GM12878 (cell line): ENCODE results near the gene SUB1.

Experiments used
- CREB1 ChIP-seq: IDR thresholded peaks from 2 replicates; pipeline ENCODE4 v1.6.1; 2012; ENCODE audit warnings: low read depth, mild to moderate bottlenecking, inconsistent platforms
- EZH2 ChIP-seq: IDR thresholded peaks from 2 replicates; pipeline ENCODE4 v1.6.1; 2012; ENCODE audit warnings: low read depth, mild to moderate bottlenecking, control low read depth, inconsistent platforms, low read length, borderline replicate concordance; ENCODE audit not compliant: control insufficient read depth
- HDAC6 ChIP-seq: fragments of 200-600 bp; sonication (generic); IDR thresholded peaks from one replicate; pipeline ENCODE4 v1.8.0; 2017; ENCODE audit warnings: antibody characterized with exemption; ENCODE audit not compliant: unreplicated experiment
- MAX ChIP-seq: IDR thresholded peaks from 2 replicates; pipeline ENCODE4 v1.6.1; 2012; ENCODE audit warnings: low read depth, low read length, improper control_type of control experiment
- MYC ChIP-seq: IDR thresholded peaks from 2 replicates; pipeline ENCODE4 v1.6.1; 2011; ENCODE audit warnings: mild to moderate bottlenecking, low read length, moderate library complexity, inconsistent platforms; ENCODE audit not compliant: insufficient read depth, insufficient replicate concordance, insufficient read length, severe bottlenecking
- RAD21 ChIP-seq: IDR thresholded peaks from 2 replicates; pipeline ENCODE4 v1.6.1; 2011; ENCODE audit warnings: mild to moderate bottlenecking, low read depth, low read length, moderate library complexity; ENCODE audit not compliant: insufficient read depth
- REST ChIP-seq: IDR thresholded peaks from 2 replicates; pipeline ENCODE4 v1.6.1; 2012; ENCODE audit warnings: mild to moderate bottlenecking, low read depth, low read length
- SMAD1 ChIP-seq: fragments of 450-650 bp; IDR thresholded peaks from 2 replicates; pipeline ENCODE4 v1.6.1; 2018; ENCODE audit warnings: mild to moderate bottlenecking, low read depth; ENCODE audit not compliant: partially characterized antibody
- STAT3 ChIP-seq: IDR thresholded peaks from 2 replicates; pipeline ENCODE4 v1.6.1; 2011; ENCODE audit warnings: low read depth, low read length, improper control_type of control experiment
- TAF1 ChIP-seq: IDR thresholded peaks from 2 replicates; pipeline ENCODE4 v1.6.1; 2011; ENCODE audit warnings: mild to moderate bottlenecking, low read depth, low read length, borderline replicate concordance
- YY1 ChIP-seq: IDR thresholded peaks from 2 replicates; pipeline ENCODE4 v1.6.1; 2011; ENCODE audit warnings: low read depth, mild to moderate bottlenecking, low read length

- TF ChIP-seq EZH2 (no peak), RAD21 (no peak), MAX (no peak), REST (no peak), YY1 (no peak), SMAD1 (no peak), MYC (no peak), CREB1 (no peak), TAF1 (no peak), STAT3 (no peak), HDAC6 (no peak)
Measured at GRCh38 chr5:32559921-32560320, 25.4 kb upstream of the SUB1 start.
